HCT116 (cell line): ENCODE data around the gene RHBDF2. TPM values are rescaled to one million over a fixed set of nuclear protein-coding genes. Genes with fewer than 3 reads are reported as not detected.

ENCODE experiments used
- ATAC-seq: fragments of 200-7000 bp; cut with Tn5 transposase; 2 replicates; pipeline ENCODE4 v1.9.1; 2020; ENCODE audit warnings: mild to moderate bottlenecking, moderate library complexity
- BruUV-seq: library from RNA; stranded (reverse); fragments of 400-500 nt; replicated peaks from 2 replicates; lab custom pipeline; 2021; lab: Mats Ljungman, UMichigan
- CTCF ChIA-PET: fragments of 300-600 bp; sonication (Branson Sonifier 250); formaldehyde crosslinking; loops from one replicate; lab custom pipeline; 2021; ENCODE audit warnings: antibody characterized with exemption; lab: Charles Lee
- POLR2A ChIA-PET: fragments of 300-600, 350-600 bp; sonication (Branson Sonifier 250); formaldehyde crosslinking; loops from one replicate; lab custom pipeline; 2021; ENCODE audit warnings: antibody characterized with exemption; lab: Charles Lee
- RAD21 ChIA-PET, 2 experiments: fragments of 300-600 bp; sonication (Branson Sonifier 250); formaldehyde crosslinking; loops; one replicate each; lab custom pipeline; 2023; ENCODE audit warnings: low total read pairs in 2 of 2; ENCODE audit not compliant: uncharacterized antibody in 2 of 2, unreplicated experiment in 2 of 2, low non-redundant PET in 1 of 2; lab: Charles Lee
- DNase-seq: peaks from one replicate; pipeline ENCODE4 v3.0.0-alpha.2; 2010; ENCODE audit warnings: low read depth, low spot score
- H2AFZ ChIP-seq: fragments of 200-600 bp; shearing (Covaris generic), sonication (generic); 2 replicates; pipeline ENCODE4 v1.6.1; 2017; ENCODE audit warnings: low read depth, mixed run types, mixed read lengths, antibody characterized with exemption, low read length; ENCODE audit not compliant: poor library complexity, severe bottlenecking
- H3K27ac ChIP-seq: 2 replicates; pipeline ENCODE4 v1.5.1; 2012; ENCODE audit warnings: low read depth, low read length
- H3K27me3 ChIP-seq: fragments of 200-600 bp; sonication (generic); 2 replicates; pipeline ENCODE4 v1.6.1; 2016; ENCODE audit warnings: mixed run types, low read length, mixed read lengths; ENCODE audit not compliant: insufficient read depth
- H3K36me3 ChIP-seq, 2 experiments: fragments of 200-500 bp in 1 of 2; fragments of 200-600 bp in 1 of 2; sonication (Bioruptor generic) in 1 of 2; sonication (generic) in 1 of 2; 2 replicates each; pipeline versions ENCODE4 v1.5.1 to v1.6.1; 2014 to 2016; ENCODE audit warnings: low read length in 2 of 2, inconsistent platforms in 1 of 2, mixed read lengths in 1 of 2, mixed run types in 1 of 2; ENCODE audit not compliant: insufficient read depth in 2 of 2, control insufficient read depth in 1 of 2
- H3K4me1 ChIP-seq, 2 experiments: fragments of 200-600 bp in 1 of 2; sonication (generic) in 1 of 2; 2 replicates each; pipeline versions ENCODE4 v1.5.1 to v1.6.1; 2012 to 2017; ENCODE audit warnings: low read length in 2 of 2, inconsistent platforms in 1 of 2, mild to moderate bottlenecking in 1 of 2, mixed read lengths in 1 of 2, mixed run types in 1 of 2, moderate library complexity in 1 of 2; ENCODE audit not compliant: insufficient read depth in 2 of 2, control insufficient read depth in 1 of 2
- H3K4me2 ChIP-seq: fragments of 200-600 bp; sonication (generic); 2 replicates; pipeline ENCODE4 v1.6.1; 2017; ENCODE audit warnings: mixed run types, low read length, mixed read lengths
- H3K4me3 ChIP-seq, 2 experiments: fragments of 200-600 bp in 1 of 2; sonication (generic) in 1 of 2; replicated peaks in 1 of 2; 2 replicates each; pipeline ENCODE4 v1.5.1; 2011 to 2016; ENCODE audit warnings: low read length in 2 of 2, control low read depth in 1 of 2, low read depth in 1 of 2, mild to moderate bottlenecking in 1 of 2, mixed read lengths in 1 of 2, mixed run types in 1 of 2
- H3K79me2 ChIP-seq: fragments of 200-600 bp; sonication (generic); 2 replicates; pipeline ENCODE4 v1.6.1; 2017; ENCODE audit warnings: mild to moderate bottlenecking, mixed run types, low read length, moderate library complexity, mixed read lengths; ENCODE audit not compliant: insufficient read depth
- H3K9ac ChIP-seq: fragments of 200-600 bp; sonication (generic); 2 replicates; pipeline ENCODE4 v1.6.1; 2016; ENCODE audit warnings: low read length, mixed read lengths
- H3K9me2 ChIP-seq: fragments of 200-600 bp; sonication (generic), shearing (Covaris generic); 2 replicates; pipeline ENCODE4 v1.6.1; 2017; ENCODE audit warnings: mixed run types, mild to moderate bottlenecking, moderate library complexity; ENCODE audit not compliant: insufficient read depth
- H3K9me3 ChIP-seq, 2 experiments: fragments of 200-500 bp in 1 of 2; fragments of 200-600 bp in 1 of 2; sonication (Bioruptor generic) in 1 of 2; sonication (generic) in 1 of 2; 2 replicates each; pipeline ENCODE4 v1.6.1; 2014 to 2017; ENCODE audit warnings: low read length in 2 of 2, mixed read lengths in 2 of 2, inconsistent platforms in 1 of 2, low read depth in 1 of 2, mild to moderate bottlenecking in 1 of 2, mixed run types in 1 of 2, moderate library complexity in 1 of 2; ENCODE audit not compliant: control insufficient read depth in 1 of 2, insufficient read depth in 1 of 2
- H4K20me1 ChIP-seq: fragments of 200-600 bp; sonication (generic), shearing (Covaris generic); 2 replicates; pipeline ENCODE4 v1.6.1; 2017; ENCODE audit warnings: mixed run types, mild to moderate bottlenecking, moderate library complexity; ENCODE audit not compliant: insufficient read depth
- EZH2 ChIP-seq: fragments of 200-600 bp; sonication (generic); IDR thresholded peaks from 2 replicates; pipeline ENCODE4 v1.6.1; 2017; ENCODE audit warnings: antibody characterized with exemption, mixed run types
- EZH2phosphoT487 ChIP-seq: fragments of 200-600 bp; IDR thresholded peaks from 2 replicates; pipeline ENCODE4 v1.6.1; 2018; ENCODE audit warnings: antibody characterized with exemption, borderline replicate concordance
- SIN3A ChIP-seq: IDR thresholded peaks from 2 replicates; pipeline ENCODE4 v1.6.1; 2012; ENCODE audit warnings: low read depth
- intact Hi-C: fragments of 100-400 bp; cut with micrococcal nuclease; formaldehyde crosslinking; loops from 2 replicates; pipeline ENCODE4 v1.10.0; 2022
- total RNA-seq: library from RNA; stranded (reverse); gene quantifications from one replicate; pipeline ENCODE4 v1.2.1, GENCODE V29; 2021; ENCODE audit not compliant: unreplicated experiment
- TF ChIP-seq, protein P1 (sequence below): IDR thresholded peaks from 2 replicates; pipeline ENCODE4 v1.6.1; 2012; ENCODE audit warnings: low read depth
- TF ChIP-seq, protein P2 (sequence below): IDR thresholded peaks from 2 replicates; pipeline ENCODE4 v1.6.1; 2012

Gene RHBDF2
- total RNA-seq, 1 experiment from 2014 or later = 61.1 TPM

DNA sequence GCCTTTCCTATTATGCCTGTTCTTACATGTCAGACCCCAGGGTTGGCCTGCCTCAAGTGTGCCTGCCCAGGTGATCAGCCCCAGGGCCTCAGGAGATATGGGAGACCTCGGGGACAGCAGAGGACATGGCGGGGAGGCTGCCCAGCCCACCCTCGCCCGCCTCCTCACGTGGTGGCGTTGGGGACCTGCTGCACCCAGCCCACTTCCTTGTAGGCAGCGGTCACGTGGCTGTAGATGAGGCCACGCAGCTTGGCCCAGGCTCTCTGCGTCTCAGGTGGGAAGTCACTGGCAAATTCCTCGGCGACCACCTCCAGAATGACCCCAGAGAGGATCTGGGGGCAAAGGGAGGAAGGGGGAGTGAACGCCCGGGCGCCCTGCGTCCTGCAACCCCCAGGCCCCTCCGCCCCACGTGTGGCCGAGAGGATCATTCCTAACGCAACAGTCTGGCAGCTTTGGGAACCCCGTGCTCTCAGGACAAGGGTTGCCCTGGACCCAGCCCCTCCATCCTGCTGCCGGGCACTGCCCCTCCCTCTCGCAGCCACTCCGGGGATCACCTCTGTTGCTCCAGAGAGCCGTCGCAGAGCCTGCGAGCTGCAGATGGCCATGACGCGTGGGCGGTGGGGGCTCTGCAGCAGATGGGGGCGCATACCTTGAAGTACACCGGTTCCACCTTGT lies 29.7 kb upstream of the RHBDF2 start:
- BruUV-seq = no TSS peak
- Histone ChIP-seq H2AFZ (no peak overlapping the region), H3K27ac (no peak overlapping the region; the same call in 1 of the 2 replicates), H3K4me3 (no peak overlapping the region), H3K79me2 (no peaks in the 10 kb centered on the region), H3K4me1 (peaks cover 10 to 21% of the 10 kb centered on the region in 2 experiments; a peak in 3 of 4 replicates), H3K9me3 (no peaks in the 10 kb centered on the region), H3K4me2 (no peak overlapping the region), H3K9ac (no peak overlapping the region), H4K20me1 (no peaks in the 10 kb centered on the region), H3K36me3 (no peaks in the 10 kb centered on the region), H3K27me3 (no peaks in the 10 kb centered on the region), H3K9me2 (no peaks in the 10 kb centered on the region)
- TF ChIP-seq, protein P1, sequence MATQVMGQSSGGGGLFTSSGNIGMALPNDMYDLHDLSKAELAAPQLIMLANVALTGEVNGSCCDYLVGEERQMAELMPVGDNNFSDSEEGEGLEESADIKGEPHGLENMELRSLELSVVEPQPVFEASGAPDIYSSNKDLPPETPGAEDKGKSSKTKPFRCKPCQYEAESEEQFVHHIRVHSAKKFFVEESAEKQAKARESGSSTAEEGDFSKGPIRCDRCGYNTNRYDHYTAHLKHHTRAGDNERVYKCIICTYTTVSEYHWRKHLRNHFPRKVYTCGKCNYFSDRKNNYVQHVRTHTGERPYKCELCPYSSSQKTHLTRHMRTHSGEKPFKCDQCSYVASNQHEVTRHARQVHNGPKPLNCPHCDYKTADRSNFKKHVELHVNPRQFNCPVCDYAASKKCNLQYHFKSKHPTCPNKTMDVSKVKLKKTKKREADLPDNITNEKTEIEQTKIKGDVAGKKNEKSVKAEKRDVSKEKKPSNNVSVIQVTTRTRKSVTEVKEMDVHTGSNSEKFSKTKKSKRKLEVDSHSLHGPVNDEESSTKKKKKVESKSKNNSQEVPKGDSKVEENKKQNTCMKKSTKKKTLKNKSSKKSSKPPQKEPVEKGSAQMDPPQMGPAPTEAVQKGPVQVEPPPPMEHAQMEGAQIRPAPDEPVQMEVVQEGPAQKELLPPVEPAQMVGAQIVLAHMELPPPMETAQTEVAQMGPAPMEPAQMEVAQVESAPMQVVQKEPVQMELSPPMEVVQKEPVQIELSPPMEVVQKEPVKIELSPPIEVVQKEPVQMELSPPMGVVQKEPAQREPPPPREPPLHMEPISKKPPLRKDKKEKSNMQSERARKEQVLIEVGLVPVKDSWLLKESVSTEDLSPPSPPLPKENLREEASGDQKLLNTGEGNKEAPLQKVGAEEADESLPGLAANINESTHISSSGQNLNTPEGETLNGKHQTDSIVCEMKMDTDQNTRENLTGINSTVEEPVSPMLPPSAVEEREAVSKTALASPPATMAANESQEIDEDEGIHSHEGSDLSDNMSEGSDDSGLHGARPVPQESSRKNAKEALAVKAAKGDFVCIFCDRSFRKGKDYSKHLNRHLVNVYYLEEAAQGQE = no peak
- TF ChIP-seq EZH2phosphoT487 (no peak), EZH2 (no peak), SIN3A (no peak)
- TF ChIP-seq, protein P2, sequence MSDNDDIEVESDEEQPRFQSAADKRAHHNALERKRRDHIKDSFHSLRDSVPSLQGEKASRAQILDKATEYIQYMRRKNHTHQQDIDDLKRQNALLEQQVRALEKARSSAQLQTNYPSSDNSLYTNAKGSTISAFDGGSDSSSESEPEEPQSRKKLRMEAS = no peak
- CTCF ChIA-PET = no interaction called here
- RAD21 ChIA-PET = no interaction called here
- DNase-seq = no peak
- intact Hi-C loops = no loop called here
- no peak for ATAC-seq
- POLR2A ChIA-PET = no interaction called here
